B cell (primary cell): Measurements from ENCODE around the gene CCDC102A.

ENCODE experiments used
- EZH2 ChIP-seq: IDR thresholded peaks from 2 replicates; pipeline ENCODE4 v1.6.1; 2012; ENCODE audit warnings: borderline replicate concordance, low read depth, mild to moderate bottlenecking, moderate library complexity, low read length; ENCODE audit not compliant: insufficient read depth, poor library complexity, severe bottlenecking
- TF ChIP-seq, protein P1 (sequence below): fragments of 200-600 bp; IDR thresholded peaks from one replicate; pipeline ENCODE4 v1.8.0; 2022; ENCODE audit warnings: antibody characterized with exemption, mild to moderate bottlenecking

DNA sequence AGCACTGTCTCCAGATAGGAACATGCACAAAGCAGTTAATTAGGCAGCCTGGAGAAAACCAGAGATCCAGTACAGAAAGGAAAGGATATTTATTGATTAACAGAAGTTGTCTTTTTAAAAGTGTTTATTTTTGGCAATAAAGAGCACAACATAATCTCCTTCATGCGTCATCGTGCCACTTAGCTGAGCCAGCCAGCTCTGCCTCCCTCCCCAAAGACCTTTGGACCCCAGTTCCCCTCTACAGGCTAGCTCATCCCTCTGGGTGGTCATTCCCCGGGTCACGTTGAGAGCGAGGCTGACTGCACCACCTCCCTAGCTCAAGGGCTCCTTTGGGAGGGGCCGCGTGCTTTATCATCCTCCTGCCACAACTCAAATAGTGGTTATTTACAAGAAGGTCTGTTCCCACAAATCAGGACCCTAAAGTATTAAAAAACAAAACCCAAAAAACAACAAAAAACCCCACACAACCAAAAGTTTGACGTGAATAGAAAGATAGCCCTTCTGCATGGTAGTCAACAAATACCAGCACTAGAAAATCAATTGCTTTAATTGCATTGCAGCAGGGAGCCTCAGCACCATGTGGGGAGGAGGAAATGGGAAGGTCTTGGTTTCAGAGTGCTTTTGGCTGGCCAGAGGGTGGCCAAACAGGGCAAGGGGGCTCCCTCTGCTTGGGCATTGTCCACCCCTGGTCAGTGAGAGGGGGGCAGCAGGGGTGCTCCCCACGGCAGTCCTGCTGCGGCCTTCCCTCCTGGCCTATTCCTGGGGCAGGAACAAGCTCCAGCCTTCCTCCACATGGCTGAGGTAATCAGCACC is 64.3 kb downstream of the CCDC102A start:
- TF ChIP-seq, protein P1, sequence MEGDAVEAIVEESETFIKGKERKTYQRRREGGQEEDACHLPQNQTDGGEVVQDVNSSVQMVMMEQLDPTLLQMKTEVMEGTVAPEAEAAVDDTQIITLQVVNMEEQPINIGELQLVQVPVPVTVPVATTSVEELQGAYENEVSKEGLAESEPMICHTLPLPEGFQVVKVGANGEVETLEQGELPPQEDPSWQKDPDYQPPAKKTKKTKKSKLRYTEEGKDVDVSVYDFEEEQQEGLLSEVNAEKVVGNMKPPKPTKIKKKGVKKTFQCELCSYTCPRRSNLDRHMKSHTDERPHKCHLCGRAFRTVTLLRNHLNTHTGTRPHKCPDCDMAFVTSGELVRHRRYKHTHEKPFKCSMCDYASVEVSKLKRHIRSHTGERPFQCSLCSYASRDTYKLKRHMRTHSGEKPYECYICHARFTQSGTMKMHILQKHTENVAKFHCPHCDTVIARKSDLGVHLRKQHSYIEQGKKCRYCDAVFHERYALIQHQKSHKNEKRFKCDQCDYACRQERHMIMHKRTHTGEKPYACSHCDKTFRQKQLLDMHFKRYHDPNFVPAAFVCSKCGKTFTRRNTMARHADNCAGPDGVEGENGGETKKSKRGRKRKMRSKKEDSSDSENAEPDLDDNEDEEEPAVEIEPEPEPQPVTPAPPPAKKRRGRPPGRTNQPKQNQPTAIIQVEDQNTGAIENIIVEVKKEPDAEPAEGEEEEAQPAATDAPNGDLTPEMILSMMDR: no peak
- TF ChIP-seq EZH2: no peak
